NT2/D1 (cell line): Measurements from ENCODE around the gene ANO8.
"Not testable (repeated sequence)": the region's sequence is repeated elsewhere in the genome, so short reads cannot be mapped to it uniquely, and the experiment has no call there.

Experiments
- DNase-seq: peaks from one replicate; pipeline ENCODE4 v3.0.0-alpha.2; 2011; ENCODE audit warnings: low read depth, low spot score
- H3K27me3 ChIP-seq: 2 replicates; pipeline ENCODE4 v1.6.0; 2011; ENCODE audit warnings: mild to moderate bottlenecking; ENCODE audit not compliant: insufficient read length, insufficient read depth
- H3K36me3 ChIP-seq: 2 replicates; pipeline ENCODE4 v1.6.1; 2011; ENCODE audit warnings: mild to moderate bottlenecking, low read length, mixed read lengths; ENCODE audit not compliant: insufficient read depth, insufficient read length
- H3K4me1 ChIP-seq: 2 replicates; pipeline ENCODE4 v1.5.1; 2011; ENCODE audit not compliant: insufficient read depth, insufficient read length
- H3K4me3 ChIP-seq: 2 replicates; pipeline ENCODE4 v1.5.1; 2011; ENCODE audit warnings: low read depth; ENCODE audit not compliant: insufficient read length
- H3K9ac ChIP-seq: 2 replicates; pipeline ENCODE4 v1.6.0; 2011; ENCODE audit warnings: low read depth; ENCODE audit not compliant: insufficient read length
- H3K9me3 ChIP-seq: 2 replicates; pipeline ENCODE4 v1.5.1; 2011; ENCODE audit warnings: mild to moderate bottlenecking, low read length; ENCODE audit not compliant: insufficient read depth
- SUZ12 ChIP-seq: IDR thresholded peaks from 2 replicates; pipeline ENCODE4 v1.6.1; 2011; ENCODE audit not compliant: insufficient read length, insufficient read depth; ENCODE audit errors: extremely low read depth
- YY1 ChIP-seq: IDR thresholded peaks from 2 replicates; pipeline ENCODE4 v1.6.1; 2011; ENCODE audit not compliant: insufficient read length, insufficient read depth
- ZNF274 ChIP-seq: IDR thresholded peaks from 2 replicates; pipeline ENCODE4 v1.6.1; 2011; ENCODE audit warnings: mild to moderate bottlenecking, low read depth, low read length

Gene ANO8

DNA sequence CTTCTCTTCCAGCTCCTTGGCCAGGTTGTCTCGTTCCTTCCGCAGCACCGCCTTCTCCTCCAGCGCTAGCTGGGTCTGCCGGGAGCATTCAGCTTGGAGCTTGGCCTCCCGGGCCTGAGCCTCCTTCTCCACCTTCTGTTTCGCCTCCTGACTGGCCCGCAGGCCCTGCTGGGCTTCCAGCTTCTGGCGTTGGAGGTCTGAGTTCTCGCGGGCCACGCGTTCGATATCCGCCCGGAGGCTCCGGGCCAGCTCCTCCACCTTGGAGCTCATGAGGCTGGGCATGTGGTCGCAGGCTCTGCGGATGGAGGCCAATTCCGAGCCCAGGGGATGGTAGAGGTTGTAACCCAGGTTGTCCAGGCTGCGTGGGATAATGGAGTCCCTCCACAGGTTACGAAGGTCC, 30.7 kb upstream of the ANO8 start:
- DNase-seq = no peak
- H3K9me3 ChIP-seq = no peaks in the 10 kb centered on the region
- H3K36me3 ChIP-seq = no peaks in the 10 kb centered on the region
- no peak for TF ChIP-seq ZNF274
- no peak for TF ChIP-seq SUZ12
- no peak for TF ChIP-seq YY1
- no peak overlapping the region for H3K4me3 ChIP-seq
- H3K9ac ChIP-seq = no peak overlapping the region
- peaks cover 4% of the 10 kb centered on the region for H3K27me3 ChIP-seq
- H3K4me1 ChIP-seq = peaks cover 3% of the 10 kb centered on the region

DNA sequence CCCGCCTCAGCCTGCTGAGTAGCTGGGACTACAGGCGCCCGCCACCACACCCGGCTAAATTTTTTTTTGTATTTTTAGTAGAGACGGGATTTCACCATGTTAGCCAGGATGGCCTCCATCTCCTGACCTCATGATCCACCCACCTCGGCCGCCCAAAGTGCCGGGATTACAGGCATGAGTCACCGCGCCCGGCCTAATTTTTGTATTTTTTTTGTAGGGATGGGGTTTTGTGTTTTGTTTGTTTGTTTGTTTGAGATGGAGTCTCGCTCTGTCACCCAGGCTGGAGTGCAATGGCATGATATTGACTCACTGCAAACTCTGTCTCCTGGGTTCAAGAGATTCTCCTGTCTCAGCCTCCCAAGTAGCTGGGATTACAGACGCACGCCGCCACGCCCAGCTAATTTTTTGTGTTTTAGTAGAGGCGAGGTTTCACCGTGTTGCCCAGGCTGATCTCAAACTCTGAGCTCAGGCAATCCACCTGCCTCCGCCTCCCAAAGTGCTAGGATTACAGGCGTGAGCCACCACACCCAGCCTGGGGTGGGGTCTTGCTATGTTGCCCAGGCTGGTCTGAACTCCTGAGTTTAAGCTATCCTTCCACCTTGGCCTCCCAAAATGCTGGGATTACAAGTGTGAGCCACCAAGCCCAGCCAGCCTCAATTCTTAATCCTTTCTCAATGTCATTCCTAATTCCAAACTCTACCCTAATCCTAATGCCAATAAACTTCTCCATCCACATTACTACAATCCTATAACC, 29.4 kb upstream of the ANO8 start:
- not testable (repeated sequence) for H3K36me3 ChIP-seq, H3K27me3 ChIP-seq, H3K9ac ChIP-seq, DNase-seq, H3K4me1 ChIP-seq, H3K9me3 ChIP-seq, H3K4me3 ChIP-seq

DNA sequence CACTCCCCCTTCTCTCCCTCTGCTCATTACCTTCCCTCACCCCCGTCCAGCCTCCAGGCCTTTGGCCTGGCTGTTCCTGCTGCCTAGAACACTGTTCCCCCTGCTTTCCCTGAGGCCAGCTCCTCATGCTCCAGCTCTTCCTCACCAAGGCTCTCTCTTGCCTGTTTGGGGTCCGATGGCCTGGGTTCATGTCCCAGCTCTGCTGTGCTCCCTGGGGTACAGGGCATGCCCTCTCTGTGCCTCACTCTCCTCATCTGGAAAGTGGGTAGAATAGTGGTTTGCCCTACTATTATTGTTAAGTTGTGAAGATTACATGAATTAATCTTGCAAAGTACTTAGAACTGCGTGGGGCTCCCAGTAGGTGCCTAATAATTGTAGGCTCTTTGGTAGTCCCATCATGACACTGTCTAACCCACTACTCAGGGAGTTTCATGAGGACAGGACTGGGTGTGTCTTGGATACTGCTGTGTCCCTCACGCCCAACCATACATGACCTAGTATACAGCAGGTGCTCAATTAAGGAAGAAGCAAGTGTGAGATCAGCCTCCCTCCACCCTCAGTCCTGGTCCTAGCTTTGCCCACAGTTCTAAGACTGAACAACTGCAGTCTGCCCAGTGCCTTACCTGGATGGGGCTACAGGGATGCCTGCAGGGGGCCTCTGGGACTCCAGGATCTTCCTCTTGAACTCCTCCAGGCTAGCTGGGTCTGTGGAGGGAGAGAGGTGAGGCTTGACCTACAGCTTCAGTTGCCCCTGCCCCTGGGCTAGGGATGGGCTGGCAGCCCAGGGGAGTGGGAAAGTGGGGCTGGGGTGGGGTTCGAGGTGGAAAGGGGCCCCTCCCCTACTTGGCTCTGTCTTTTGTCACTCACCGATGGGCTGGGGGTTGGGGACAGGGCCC, 25.5 kb upstream of the ANO8 start:
- peak overlapping the region; percentile 26 for H3K9ac ChIP-seq
- no peaks in the 10 kb centered on the region for H3K9me3 ChIP-seq
- no peaks in the 10 kb centered on the region for H3K27me3 ChIP-seq
- peaks cover 4% of the 10 kb centered on the region for H3K4me1 ChIP-seq
- H3K4me3 ChIP-seq = no peak overlapping the region
- no peak for DNase-seq
- TF ChIP-seq SUZ12 (no peak), YY1 (no peak), ZNF274 (no peak)
- no peaks in the 10 kb centered on the region for H3K36me3 ChIP-seq

DNA sequence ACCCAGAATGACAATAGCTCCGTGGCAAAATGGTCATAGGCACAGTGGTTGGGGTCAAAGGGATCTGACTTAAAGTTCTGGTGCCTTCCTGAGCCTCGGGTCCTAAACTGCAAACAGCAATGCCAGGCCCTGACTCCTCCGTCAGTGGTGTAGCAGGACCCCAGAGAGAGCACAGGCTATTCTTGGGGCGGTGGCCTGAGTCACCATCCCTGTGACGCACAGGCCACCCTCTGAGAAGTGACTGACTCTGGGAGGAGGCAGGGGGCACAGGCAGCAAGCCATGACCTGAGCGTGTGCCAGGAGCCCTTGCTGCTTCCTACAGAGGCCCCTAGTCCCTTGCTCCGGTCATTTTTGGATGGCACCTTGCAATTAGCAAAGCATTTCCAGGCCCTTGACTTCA, 23.7 kb upstream of the ANO8 start:
- Histone ChIP-seq H3K9ac (peak overlapping the region; percentile 42), H3K4me1 (peaks cover 4% of the 10 kb centered on the region), H3K36me3 (no peaks in the 10 kb centered on the region), H3K27me3 (no peaks in the 10 kb centered on the region), H3K4me3 (no peak overlapping the region), H3K9me3 (no peaks in the 10 kb centered on the region)
- DNase-seq = no peak
- TF ChIP-seq YY1 (no peak), SUZ12 (no peak), ZNF274 (no peak)

DNA sequence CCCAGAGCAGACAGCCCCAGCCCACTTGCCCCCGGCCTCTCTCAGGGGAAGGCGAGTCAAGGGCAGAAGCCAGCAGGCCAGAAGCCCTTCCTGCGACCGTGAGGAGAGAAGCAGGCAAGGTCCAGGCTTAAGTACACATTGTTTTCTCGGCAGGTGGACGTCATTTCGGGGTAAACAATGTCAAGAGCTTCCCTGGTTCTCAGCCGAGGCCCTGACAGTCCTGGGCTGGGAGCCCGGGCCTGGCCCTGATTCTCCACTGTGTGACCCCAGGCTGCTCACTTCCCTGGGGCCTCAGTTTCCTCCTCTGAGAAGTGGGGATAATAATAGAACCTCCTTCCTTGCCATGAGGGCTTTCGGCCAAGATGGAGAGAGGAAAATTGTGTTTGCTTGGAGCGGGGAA, 23.1 kb upstream of the ANO8 start:
- Histone ChIP-seq H3K9ac (no peak overlapping the region), H3K36me3 (no peaks in the 10 kb centered on the region)

DNA sequence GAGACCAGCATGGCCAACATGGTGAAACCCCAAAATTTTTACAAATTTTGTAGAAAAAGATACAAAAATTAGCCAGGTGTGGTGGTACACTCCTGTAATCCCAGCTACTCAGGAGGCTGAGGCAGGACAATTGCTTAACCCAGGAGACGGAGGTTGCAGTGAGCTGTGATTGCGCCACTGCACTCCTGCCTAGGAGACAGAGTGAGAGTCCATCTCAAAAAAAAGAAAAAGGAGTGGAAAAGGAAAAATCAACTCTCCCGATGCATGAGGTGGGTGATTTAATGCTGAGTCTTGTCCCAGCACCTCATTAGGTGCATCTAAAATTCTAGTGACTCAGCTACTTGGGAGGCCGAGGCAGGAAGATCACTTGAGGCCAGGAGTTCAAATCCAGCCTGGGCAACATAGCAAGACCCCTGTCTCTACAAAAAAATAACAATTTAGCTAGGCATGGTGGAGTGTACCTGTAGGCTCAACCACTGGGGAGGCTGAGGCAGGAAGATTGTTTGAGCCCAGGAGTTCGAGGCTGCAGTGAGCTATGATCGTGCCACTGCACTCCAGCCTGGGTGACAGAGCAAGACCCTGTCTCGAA, 22.5 kb upstream of the ANO8 start:
- Histone ChIP-seq H3K4me1 (peaks cover 4% of the 10 kb centered on the region), H3K36me3 (no peaks in the 10 kb centered on the region), H3K27me3 (no peaks in the 10 kb centered on the region), H3K9ac (no peak overlapping the region), H3K9me3 (no peaks in the 10 kb centered on the region), H3K4me3 (no peak overlapping the region)
- DNase-seq = no peak
- TF ChIP-seq SUZ12 (no peak), ZNF274 (no peak), YY1 (no peak)

More for the DNA sequence above, 23.1 kb upstream of the ANO8 start:
- Histone ChIP-seq H3K4me1 (peaks cover 4% of the 10 kb centered on the region), H3K4me3 (no peak overlapping the region), H3K27me3 (no peaks in the 10 kb centered on the region), H3K9me3 (no peaks in the 10 kb centered on the region)
- no peak for TF ChIP-seq SUZ12
- TF ChIP-seq ZNF274 = no peak
- TF ChIP-seq YY1 = no peak
- DNase-seq = no peak

DNA sequence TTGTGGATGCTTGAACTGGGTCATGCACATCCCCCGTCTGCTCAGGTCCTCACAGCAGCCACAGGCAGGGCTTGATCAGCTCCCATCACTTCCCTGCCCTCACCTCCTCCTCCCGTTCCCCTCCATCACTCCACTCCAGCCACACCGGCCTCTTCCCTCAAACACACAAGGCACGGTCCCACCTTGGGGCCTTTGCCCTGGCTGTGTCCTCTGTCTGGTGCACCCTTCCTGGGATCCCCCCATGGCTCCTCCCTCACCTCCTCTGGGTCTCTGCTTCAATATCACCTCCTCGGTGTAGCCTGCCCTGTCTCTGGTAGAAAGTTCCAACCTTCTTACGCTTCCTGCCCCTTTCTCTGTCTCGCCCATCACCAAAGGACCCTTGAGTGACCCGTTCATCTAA, 18.7 kb upstream of the ANO8 start:
- H3K9ac ChIP-seq = no peak overlapping the region
- H3K4me1 ChIP-seq = no peaks in the 10 kb centered on the region
- no peak for DNase-seq
- no peaks in the 10 kb centered on the region for H3K9me3 ChIP-seq
- H3K27me3 ChIP-seq = no peaks in the 10 kb centered on the region
- H3K4me3 ChIP-seq = no peak overlapping the region
- H3K36me3 ChIP-seq = no peaks in the 10 kb centered on the region
- TF ChIP-seq ZNF274 (no peak), YY1 (no peak), SUZ12 (no peak)
